GM19455 (cell line): ENCODE results near the gene IKZF2.
"Not testable (repeated sequence)": the region's sequence is repeated elsewhere in the genome, so short reads cannot be mapped to it uniquely, and the experiment has no call there.

Experiments
- ATAC-seq: cut with Tn5 transposase; IDR thresholded peaks from one replicate; pipeline ENCODE4 v1.9.1; 2021; ENCODE audit not compliant: unreplicated experiment

The IKZF2 gene

DNA sequence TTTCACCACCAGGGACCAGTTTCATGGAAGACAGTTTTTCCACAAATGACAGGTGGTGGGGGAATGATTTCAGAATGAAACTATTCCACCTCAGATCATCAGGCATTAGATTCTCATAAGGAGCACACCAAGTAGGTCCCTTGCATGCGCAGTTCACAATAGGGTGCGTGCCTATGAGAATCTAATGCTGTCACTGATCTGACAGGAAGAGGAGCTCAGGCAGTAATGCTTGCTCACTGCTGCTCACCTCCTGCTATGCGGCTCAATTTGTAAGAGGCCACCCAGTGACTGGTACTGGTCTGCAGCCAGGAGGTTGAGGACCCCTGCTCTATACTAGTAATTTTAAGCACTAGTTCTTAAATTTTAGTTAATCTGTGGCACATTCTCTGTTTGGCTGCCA lies 107.8 kb downstream of the IKZF2 start:
- ATAC-seq: no peak

DNA sequence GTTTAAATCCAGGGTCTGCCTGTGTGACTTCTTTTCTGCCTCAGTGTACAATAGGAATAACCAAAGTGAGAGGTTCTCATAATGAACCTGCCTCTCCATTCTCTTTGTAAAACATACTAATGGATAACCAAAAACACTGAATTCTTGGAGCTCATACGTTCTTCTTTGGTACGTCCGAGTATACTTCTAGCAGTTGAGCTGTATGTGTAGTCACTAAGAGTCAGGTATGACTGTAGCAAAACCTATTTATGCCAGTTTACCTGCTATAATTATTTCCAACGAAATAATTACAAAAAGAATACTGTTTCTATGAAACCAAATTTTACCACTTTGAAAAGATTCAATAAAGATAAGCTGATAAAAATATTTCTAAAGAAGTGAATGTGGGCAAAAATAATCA lies 109.2 kb downstream of the IKZF2 start:
- ATAC-seq: no peak

- no peak for ATAC-seq
These were observed 114.6 kb downstream of the IKZF2 start for GRCh38 chr2:213036836-213037235.

DNA sequence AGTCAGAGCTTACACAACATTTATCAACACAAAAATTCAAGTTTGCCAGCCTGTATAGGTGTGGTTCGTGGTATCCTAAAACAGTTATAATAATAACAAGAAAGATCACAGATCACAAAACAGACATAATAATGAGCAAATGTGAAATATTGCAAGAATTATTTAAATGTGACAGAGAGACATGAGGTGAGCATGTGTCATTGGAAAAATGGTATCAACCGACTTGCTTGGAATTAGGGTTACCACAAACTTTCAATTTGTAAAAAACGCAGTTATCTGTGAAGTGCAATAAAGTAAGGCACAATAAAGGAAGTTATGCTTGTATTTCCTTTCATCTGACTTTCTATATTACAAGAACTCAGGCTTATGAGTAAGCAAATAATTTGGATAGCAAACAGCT lies 116.8 kb downstream of the IKZF2 start:
- no peak for ATAC-seq

- ATAC-seq: no peak
These were observed 118.8 kb downstream of the IKZF2 start for GRCh38 chr2:213032607-213033006.

GRCh38 chr2:213022987-213023386 lies 128.4 kb downstream of the IKZF2 start:
- peak; percentile 62 for ATAC-seq

DNA sequence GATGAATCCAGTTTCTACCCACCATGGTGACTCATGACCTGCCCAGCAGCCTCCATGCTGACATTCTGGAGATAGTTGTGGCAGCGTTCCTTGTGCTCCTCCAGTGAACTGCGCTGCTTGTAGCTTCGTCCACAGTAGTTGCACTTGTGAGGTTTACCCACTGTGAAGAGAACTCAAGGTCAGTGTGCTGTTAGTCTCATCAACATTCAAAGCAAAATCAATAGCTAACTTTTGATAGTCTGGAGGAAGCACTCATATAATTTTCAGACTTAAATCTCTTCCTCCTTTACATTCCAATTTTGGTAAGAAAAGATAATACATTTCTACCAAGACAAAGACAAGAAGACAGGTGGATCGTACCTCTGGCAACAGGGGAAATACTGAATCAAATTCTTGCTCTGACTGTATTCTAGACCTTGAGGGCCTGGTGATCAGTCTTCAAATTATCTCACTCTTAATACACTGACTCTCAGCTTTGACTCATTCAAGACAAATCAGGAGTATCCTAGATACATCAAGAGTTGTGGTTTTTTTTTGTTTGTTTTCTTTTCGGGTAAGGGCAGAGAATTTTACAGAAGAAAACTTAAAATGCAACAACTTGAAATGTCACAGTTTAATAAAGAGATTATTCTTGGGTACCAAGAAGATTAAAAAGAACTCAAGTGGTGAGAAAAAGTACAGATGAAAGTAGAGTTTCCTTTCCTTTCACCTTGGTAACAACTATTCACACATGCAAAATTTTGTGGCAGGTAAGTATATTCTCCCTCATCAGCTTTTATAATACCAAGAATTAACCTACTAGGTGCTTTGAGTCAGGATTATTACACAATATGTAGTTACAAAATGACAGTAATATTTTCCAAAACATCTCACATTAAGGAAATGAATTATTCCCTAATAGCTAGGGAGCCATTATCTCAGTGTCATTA lies 129.2 kb downstream of the IKZF2 start:
- peak; percentile 92 for ATAC-seq

GRCh38 chr2:213020913-213021312 lies 130.5 kb downstream of the IKZF2 start:
- ATAC-seq: not testable (repeated sequence)

DNA sequence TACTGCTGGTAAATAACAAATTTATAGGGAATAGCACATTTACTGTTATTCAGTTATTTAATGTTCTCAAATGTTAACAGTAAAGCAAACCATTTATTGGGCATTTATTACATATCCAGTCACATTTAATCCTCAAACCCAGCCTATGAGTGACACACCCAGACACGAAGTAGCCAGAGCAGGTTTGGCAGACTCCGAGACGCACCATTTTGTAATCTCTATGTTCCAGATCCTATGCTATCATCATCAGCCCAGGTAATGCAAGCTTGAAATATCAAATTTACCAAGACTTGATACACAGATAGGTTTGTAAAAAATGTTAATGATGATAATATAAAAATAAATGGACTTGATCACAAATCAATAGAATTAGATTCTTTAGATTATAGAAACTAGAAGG lies 131.1 kb downstream of the IKZF2 start:
- ATAC-seq: no peak

DNA sequence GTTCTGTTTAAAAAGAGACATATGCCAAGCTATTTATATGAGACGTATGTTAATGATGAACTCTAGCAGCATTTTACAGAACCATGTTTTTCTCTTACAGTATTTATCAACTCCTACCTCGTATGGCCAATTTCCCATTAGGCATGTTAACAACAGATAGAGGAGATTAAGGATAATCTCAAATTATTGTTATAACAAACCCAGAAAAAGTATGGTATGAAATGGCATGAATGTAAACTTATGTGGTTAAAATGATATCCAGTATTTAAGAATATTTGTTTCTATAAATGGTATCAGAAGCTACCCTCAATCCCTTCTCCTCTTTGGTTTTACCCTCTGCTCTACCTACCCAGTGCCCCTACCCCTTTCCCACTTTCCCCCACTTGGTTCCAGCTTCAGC lies 132.0 kb downstream of the IKZF2 start:
- ATAC-seq: no peak

GRCh38 chr2:213018340-213018901 lies 133.0 kb downstream of the IKZF2 start:
- ATAC-seq: no peak

GRCh38 chr2:213017404-213017803 lies 134.0 kb downstream of the IKZF2 start:
- no peak for ATAC-seq

- no peak for ATAC-seq
These were observed 134.4 kb downstream of the IKZF2 start for GRCh38 chr2:213016984-213017351.

DNA sequence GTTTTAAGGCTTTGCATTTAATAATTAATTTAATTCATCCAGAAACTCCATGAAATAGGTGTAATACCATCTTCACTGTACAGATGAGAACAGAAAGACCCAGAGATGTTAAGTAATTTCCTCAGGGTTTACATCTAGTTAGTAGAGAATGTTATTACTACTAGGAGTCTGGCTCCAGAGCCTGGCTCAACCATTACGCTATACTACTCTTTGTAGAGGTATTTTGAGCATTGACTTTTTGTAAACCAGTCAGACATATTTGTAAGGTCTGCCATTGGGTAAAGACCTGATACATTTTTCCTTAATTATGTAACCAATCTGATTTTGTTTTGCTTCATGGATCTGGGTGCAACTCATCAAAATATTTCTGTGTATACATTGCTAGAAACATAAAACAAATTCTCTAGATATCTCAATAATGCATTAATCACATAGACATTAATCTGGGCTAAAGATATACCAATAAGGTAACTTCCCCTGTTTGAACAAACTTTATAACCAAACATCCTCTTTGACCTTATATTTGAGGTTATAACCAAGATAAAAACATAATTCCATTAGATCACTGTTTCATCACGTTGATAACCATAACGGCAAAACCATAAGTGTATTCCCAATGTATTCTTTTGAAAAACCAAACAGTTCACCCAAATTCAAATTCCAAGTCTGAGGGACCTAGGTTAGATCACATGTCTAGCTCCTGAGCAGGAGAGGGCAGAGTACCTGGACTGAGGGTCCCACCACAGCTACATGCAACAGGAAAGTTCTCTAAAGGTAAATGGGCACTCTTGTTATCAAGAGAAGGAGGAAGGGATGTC lies 135.0 kb downstream of the IKZF2 start:
- ATAC-seq: peak; percentile 38

DNA sequence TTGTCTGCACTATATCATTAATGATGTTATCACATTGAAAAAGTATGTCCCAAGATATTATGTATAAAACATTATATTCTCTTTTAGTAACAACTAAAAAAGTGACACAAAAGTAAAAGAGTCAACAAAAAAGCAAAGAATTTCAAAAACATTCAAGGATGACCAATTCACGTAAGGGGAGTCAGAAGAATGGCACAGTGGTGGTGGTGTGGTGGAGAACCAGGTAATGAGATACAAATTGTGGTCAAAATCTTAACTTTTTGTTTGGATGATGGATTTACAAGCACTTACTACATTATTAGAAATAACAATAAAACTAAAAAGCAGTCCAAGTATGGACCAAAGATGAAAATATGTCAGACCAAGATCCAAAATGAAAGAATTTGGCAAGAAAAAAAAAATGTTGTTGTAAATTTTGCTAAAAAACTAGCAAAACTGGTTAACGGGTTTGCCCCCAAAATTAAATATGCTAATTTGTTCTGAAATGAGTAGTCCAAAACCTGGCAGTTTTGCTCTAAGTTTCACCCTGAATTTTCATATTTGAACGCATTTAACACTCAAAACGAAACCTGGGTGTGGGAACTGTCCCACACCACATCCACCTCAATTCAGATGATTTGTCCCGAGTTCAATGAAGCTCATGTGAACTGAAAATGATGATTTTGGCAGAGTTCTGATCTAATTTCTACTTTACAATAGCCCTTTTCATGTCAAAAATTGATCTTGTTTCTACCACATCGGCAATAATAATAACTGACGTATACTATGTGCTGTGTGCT lies 135.8 kb downstream of the IKZF2 start:
- peak; percentile 87 for ATAC-seq

GRCh38 chr2:213013979-213014378 lies 137.4 kb downstream of the IKZF2 start:
- no peak for ATAC-seq

- ATAC-seq: no peak
These were observed 139.9 kb downstream of the IKZF2 start for GRCh38 chr2:213011505-213011904.

GRCh38 chr2:213010106-213010779 lies 141.2 kb downstream of the IKZF2 start:
- ATAC-seq: no peak

GRCh38 chr2:213007290-213007838 lies 144.0 kb downstream of the IKZF2 start:
- ATAC-seq: no peak

- ATAC-seq: no peak
These were observed 147.1 kb downstream of the IKZF2 start for GRCh38 chr2:213004197-213004821.
